A549 (cell line): Measurements from ENCODE around the gene OPA1.

ENCODE experiments used
- BHLHE40 ChIP-seq: IDR thresholded peaks from 2 replicates; pipeline ENCODE4 v1.6.1; 2012; ENCODE audit warnings: low read depth, low read length, inconsistent platforms
- CHD2 ChIP-seq: fragments of 150-350 bp; IDR thresholded peaks from 2 replicates; pipeline ENCODE4 v1.6.1; 2014; ENCODE audit warnings: low read length; ENCODE audit not compliant: partially characterized antibody
- CTCF ChIP-seq: fragments of >200 bp; sonication (Bioruptor Twin); formaldehyde crosslinking; IDR thresholded peaks from 3 replicates; pipeline ENCODE4 v1.5.1; 2016
- HOXA7 ChIP-seq: fragments of 250-450 bp; sonication (Bioruptor Pico); IDR thresholded peaks from 2 replicates; pipeline ENCODE4 v1.5.0; 2020; ENCODE audit warnings: mild to moderate bottlenecking, moderate library complexity
- PBX3 ChIP-seq: IDR thresholded peaks from 2 replicates; pipeline ENCODE4 v1.6.1; 2012
- POLR2A ChIP-seq: IDR thresholded peaks from 2 replicates; pipeline ENCODE4 v1.6.1; 2012; ENCODE audit warnings: mild to moderate bottlenecking, low read length
- RCOR1 ChIP-seq: fragments of 150-350 bp; IDR thresholded peaks from 2 replicates; pipeline ENCODE4 v1.6.1; 2014; ENCODE audit warnings: antibody characterized with exemption, low read length, low read depth
- RFX5 ChIP-seq: fragments of 450-650 bp; IDR thresholded peaks from 2 replicates; pipeline ENCODE4 v1.7.1; 2014; ENCODE audit warnings: antibody characterized with exemption, mild to moderate bottlenecking, moderate library complexity
- ZFP36 ChIP-seq: fragments of 450-650 bp; IDR thresholded peaks from 2 replicates; pipeline ENCODE4 v1.6.1; 2014; ENCODE audit warnings: borderline replicate concordance; ENCODE audit not compliant: partially characterized antibody

GRCh38 chr3:193593668-193594030, 641 bp downstream of the OPA1 start:
- TF ChIP-seq CHD2 = no peak
- TF ChIP-seq RCOR1 = no peak
- no peak for TF ChIP-seq ZFP36
- TF ChIP-seq CTCF = no peak
- no peak for TF ChIP-seq POLR2A
- TF ChIP-seq HOXA7 (CRISPR knock-in tag) = no peak
- TF ChIP-seq RFX5 = no peak
- TF ChIP-seq BHLHE40 = no peak
- no peak for TF ChIP-seq PBX3
